PC-3 (cell line): Measurements from ENCODE around the gene BAAT. TPM values are rescaled to one million over a fixed set of nuclear protein-coding genes. Genes with fewer than 3 reads are reported as not detected.

Experiments used
- ATAC-seq: fragments of 200-7000 bp; cut with Tn5 transposase; 2 replicates; pipeline ENCODE4 v1.9.1; 2020; ENCODE audit warnings: mild to moderate bottlenecking, moderate library complexity
- BruUV-seq: library from RNA; stranded (reverse); fragments of 400-500 nt; replicated peaks from 2 replicates; lab custom pipeline; 2021; lab: Mats Ljungman, UMichigan
- CTCF ChIA-PET: fragments of 300-600 bp; sonication (Branson Sonifier 250); formaldehyde crosslinking; loops from one replicate; lab custom pipeline; 2022; ENCODE audit warnings: antibody characterized with exemption; lab: Charles Lee
- POLR2A ChIA-PET: fragments of 300-600 bp; sonication (Branson Sonifier 250); formaldehyde crosslinking; loops from one replicate; lab custom pipeline; 2022; ENCODE audit warnings: antibody characterized with exemption; ENCODE audit not compliant: unreplicated experiment; lab: Charles Lee
- DNase-seq: peaks from one replicate; pipeline ENCODE4 v3.0.0-alpha.2; 2015
- H2AFZ ChIP-seq: fragments of 300-600 bp; sonication (generic); 2 replicates; pipeline ENCODE4 v1.6.0; 2016; ENCODE audit warnings: antibody characterized with exemption, low read length
- H3F3A ChIP-seq: fragments of 300-600 bp; sonication (generic); one replicate; pipeline ENCODE4 v1.6.0; 2017; ENCODE audit warnings: antibody characterized with exemption, low read length, control low read depth, mild to moderate bottlenecking; ENCODE audit not compliant: unreplicated experiment
- H3K27ac ChIP-seq: fragments of 300-600 bp; sonication (generic); 2 replicates; pipeline ENCODE4 v1.5.1; 2016; ENCODE audit warnings: mild to moderate bottlenecking, low read length
- H3K27me3 ChIP-seq: fragments of 300-600 bp; sonication (generic); 2 replicates; pipeline ENCODE4 v1.6.1; 2016; ENCODE audit warnings: low read length, mixed read lengths
- H3K36me3 ChIP-seq: fragments of 300-600 bp; sonication (generic); 2 replicates; pipeline ENCODE4 v1.6.1; 2016; ENCODE audit warnings: low read depth, mixed run types, low read length, mixed read lengths
- H3K4me1 ChIP-seq: fragments of 300-600 bp; sonication (generic); 2 replicates; pipeline ENCODE4 v1.5.1; 2016; ENCODE audit warnings: low read length; ENCODE audit not compliant: insufficient read depth
- H3K4me2 ChIP-seq: fragments of 300-600 bp; sonication (generic); 2 replicates; pipeline ENCODE4 v1.6.0; 2016; ENCODE audit warnings: low read length
- H3K4me3 ChIP-seq: fragments of 300-600 bp; sonication (generic); 2 replicates; pipeline ENCODE4 v1.5.1; 2016; ENCODE audit warnings: mild to moderate bottlenecking, low read length, mixed read lengths
- H3K79me2 ChIP-seq: fragments of 300-600 bp; sonication (generic); 2 replicates; pipeline ENCODE4 v1.6.1; 2017; ENCODE audit warnings: low read length, mixed read lengths
- H3K9ac ChIP-seq: fragments of 300-600 bp; sonication (generic); 2 replicates; pipeline ENCODE4 v1.6.0; 2016; ENCODE audit warnings: mild to moderate bottlenecking, low read length
- H3K9me2 ChIP-seq: fragments of 300-600 bp; sonication (generic); replicated peaks from 2 replicates; pipeline ENCODE4 v1.6.1; 2016; ENCODE audit warnings: mixed run types, low read length, mixed read lengths
- H3K9me3 ChIP-seq: fragments of 300-600 bp; sonication (generic); 2 replicates; pipeline ENCODE4 v1.6.1; 2016; ENCODE audit warnings: low read length, mixed read lengths
- H4K20me1 ChIP-seq: fragments of 300-600 bp; sonication (generic); 2 replicates; pipeline ENCODE4 v1.6.1; 2016; ENCODE audit warnings: low read length, mixed read lengths
- EZH2 ChIP-seq: fragments of 300-600 bp; sonication (generic); IDR thresholded peaks from one replicate; pipeline ENCODE4 v1.6.1; 2017; ENCODE audit warnings: antibody characterized with exemption, mild to moderate bottlenecking, low read length; ENCODE audit not compliant: unreplicated experiment
- EZH2phosphoT487 ChIP-seq: fragments of 300-600 bp; sonication (generic); IDR thresholded peaks from 2 replicates; pipeline ENCODE4 v1.6.1; 2018; ENCODE audit warnings: mild to moderate bottlenecking, antibody characterized with exemption, low read length, borderline replicate concordance
- intact Hi-C: fragments of 100-400 bp; cut with micrococcal nuclease; formaldehyde crosslinking; loops from 2 replicates; pipeline ENCODE4 v1.9.0; 2023
- total RNA-seq: library from RNA; depleted of rRNA; stranded (reverse); fragments of >200 nt; gene quantifications from 2 replicates; pipeline ENCODE4 v1.2.3, GENCODE V29; 2014
- TF ChIP-seq, protein P1 (sequence below): fragments of 300-600 bp; sonication (generic); conservative IDR thresholded peaks from 2 replicates; pipeline ENCODE4 v1.5.1; 2017; ENCODE audit warnings: antibody characterized with exemption, low read depth, mild to moderate bottlenecking, low read length

BAAT gene
- total RNA-seq, 1 experiment from 2014 or later = 0.07 TPM

DNA sequence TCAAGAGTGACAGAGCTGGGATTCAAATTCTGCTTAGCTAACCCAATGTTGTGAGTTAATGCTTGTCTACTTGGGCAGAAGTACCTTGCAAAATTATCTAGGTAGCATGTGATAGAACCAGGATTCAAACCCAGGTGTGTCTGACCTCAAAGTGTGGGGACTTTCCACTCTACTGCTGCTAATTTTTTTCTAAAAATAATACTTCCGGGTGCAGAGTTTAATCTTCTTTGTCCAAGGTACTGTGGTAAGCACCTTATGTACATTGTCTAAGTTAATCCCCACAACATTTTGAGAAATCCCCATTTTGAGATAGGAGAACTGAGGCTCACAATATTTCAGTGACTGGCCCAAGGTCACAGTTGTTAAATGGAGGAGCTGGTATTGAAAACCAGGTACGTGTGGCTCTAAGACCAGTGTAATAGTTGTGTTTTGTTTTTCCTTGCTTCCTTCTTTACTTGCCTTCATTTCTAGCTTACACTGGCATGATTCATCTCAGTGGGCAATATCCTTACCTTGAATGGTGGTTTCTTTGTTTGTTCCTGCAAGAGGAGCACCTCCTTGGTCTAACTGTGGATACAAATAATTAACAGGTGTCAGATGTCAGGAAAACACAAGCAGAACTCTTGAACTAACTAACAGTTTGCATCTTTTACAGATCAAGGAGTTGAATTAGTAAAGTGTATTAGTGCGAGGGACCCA is 43.3 kb upstream of the BAAT start:
- Histone ChIP-seq H3F3A (no peaks in the 10 kb centered on the region), H3K4me1 (no peaks in the 10 kb centered on the region), H3K27ac (no peak overlapping the region), H3K9me3 (no peaks in the 10 kb centered on the region), H3K4me2 (no peak overlapping the region), H3K36me3 (no peaks in the 10 kb centered on the region), H3K79me2 (no peaks in the 10 kb centered on the region), H2AFZ (no peak overlapping the region), H3K4me3 (no peak overlapping the region), H3K9ac (no peak overlapping the region), H3K27me3 (no peaks in the 10 kb centered on the region), H4K20me1 (no peaks in the 10 kb centered on the region), H3K9me2 (no peaks in the 10 kb centered on the region)
- CTCF ChIA-PET = no interaction called here
- ATAC-seq (no peak), DNase-seq (no peak)
- POLR2A ChIA-PET = no interaction called here
- intact Hi-C loops = no loop called here
- no TSS peak for BruUV-seq
- TF ChIP-seq, protein P1, sequence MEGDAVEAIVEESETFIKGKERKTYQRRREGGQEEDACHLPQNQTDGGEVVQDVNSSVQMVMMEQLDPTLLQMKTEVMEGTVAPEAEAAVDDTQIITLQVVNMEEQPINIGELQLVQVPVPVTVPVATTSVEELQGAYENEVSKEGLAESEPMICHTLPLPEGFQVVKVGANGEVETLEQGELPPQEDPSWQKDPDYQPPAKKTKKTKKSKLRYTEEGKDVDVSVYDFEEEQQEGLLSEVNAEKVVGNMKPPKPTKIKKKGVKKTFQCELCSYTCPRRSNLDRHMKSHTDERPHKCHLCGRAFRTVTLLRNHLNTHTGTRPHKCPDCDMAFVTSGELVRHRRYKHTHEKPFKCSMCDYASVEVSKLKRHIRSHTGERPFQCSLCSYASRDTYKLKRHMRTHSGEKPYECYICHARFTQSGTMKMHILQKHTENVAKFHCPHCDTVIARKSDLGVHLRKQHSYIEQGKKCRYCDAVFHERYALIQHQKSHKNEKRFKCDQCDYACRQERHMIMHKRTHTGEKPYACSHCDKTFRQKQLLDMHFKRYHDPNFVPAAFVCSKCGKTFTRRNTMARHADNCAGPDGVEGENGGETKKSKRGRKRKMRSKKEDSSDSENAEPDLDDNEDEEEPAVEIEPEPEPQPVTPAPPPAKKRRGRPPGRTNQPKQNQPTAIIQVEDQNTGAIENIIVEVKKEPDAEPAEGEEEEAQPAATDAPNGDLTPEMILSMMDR = no peak
- TF ChIP-seq EZH2phosphoT487 (no peak), EZH2 (no peak)

DNA sequence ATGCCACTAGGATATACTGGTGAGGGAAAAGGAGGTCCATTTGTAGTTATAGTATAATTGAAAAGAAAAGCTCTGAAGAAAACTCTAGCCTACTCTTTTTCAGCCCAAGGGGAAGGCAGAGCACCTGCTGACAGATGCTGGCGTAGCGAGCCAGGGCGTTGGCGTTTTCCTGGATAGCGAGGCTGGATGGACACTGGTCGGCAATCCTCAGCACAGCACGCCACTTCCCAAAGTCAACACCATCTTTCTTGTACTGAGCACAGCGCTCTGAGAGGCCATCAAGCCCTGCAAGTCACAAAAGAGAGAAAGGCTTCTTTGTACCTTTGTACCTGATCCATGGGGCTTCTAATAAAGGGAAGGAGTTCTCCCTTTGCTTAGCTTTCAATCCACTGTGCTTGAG is 42.6 kb upstream of the BAAT start:
- Histone ChIP-seq H3K4me1 (no peaks in the 10 kb centered on the region), H3K4me2 (no peak overlapping the region), H3K79me2 (no peaks in the 10 kb centered on the region), H3K4me3 (no peak overlapping the region), H3K36me3 (no peaks in the 10 kb centered on the region), H4K20me1 (no peaks in the 10 kb centered on the region), H3K27me3 (no peaks in the 10 kb centered on the region), H3K9me2 (no peaks in the 10 kb centered on the region), H3F3A (no peaks in the 10 kb centered on the region), H3K9me3 (no peaks in the 10 kb centered on the region), H2AFZ (no peak overlapping the region), H3K27ac (no peak overlapping the region), H3K9ac (no peak overlapping the region)
- intact Hi-C loops = no loop called here
- ATAC-seq (no peak), DNase-seq (no peak)
- ChIA-PET POLR2A (no interaction called here), CTCF (no interaction called here)
- TF ChIP-seq, protein P1 = no peak
- TF ChIP-seq EZH2phosphoT487 (no peak), EZH2 (no peak)
- BruUV-seq = no TSS peak

- no peak for DNase-seq
- CTCF ChIA-PET = no interaction called here
Observed at GRCh38 chr9:101421653-101422065, 36.9 kb upstream of the BAAT start.

More at GRCh38 chr9:101421653-101422065, 36.9 kb upstream of the BAAT start:
- no peaks in the 10 kb centered on the region for H3K27me3 ChIP-seq
- BruUV-seq = no TSS peak
- no peaks in the 10 kb centered on the region for H3K79me2 ChIP-seq
- H3K9ac ChIP-seq = no peak overlapping the region
- no peaks in the 10 kb centered on the region for H3K36me3 ChIP-seq
- no peaks in the 10 kb centered on the region for H3F3A ChIP-seq
- no peaks in the 10 kb centered on the region for H3K9me2 ChIP-seq
- no peak overlapping the region for H3K4me2 ChIP-seq
- H3K27ac ChIP-seq = no peak overlapping the region
- no peak overlapping the region for H3K4me3 ChIP-seq
- POLR2A ChIA-PET = no interaction called here
- no peak overlapping the region for H2AFZ ChIP-seq
- intact Hi-C loops = no loop called here
- no peaks in the 10 kb centered on the region for H4K20me1 ChIP-seq
- TF ChIP-seq, protein P1 = no peak
- no peak for TF ChIP-seq EZH2
- no peak for TF ChIP-seq EZH2phosphoT487
- no peak for ATAC-seq
- no peaks in the 10 kb centered on the region for H3K4me1 ChIP-seq
- H3K9me3 ChIP-seq = no peaks in the 10 kb centered on the region
